Activated CD4-positive, alpha-beta T cell treated with anti-CD3 and anti-CD28 coated beads for 4 hours (primary cell): ENCODE measurements around the gene YJEFN3.

Experiments used
- DNase-seq, 2 donors: peaks; one replicate each; pipeline ENCODE4 v3.0.0-alpha.2; 2020

The YJEFN3 gene

GRCh38 chr19:19524053-19524452, 4.7 kb upstream of the YJEFN3 start:
- DNase-seq, result no peak

GRCh38 chr19:19525611-19526380, 2.9 kb upstream of the YJEFN3 start:
- no peak for DNase-seq

GRCh38 chr19:19526581-19527370, 1.9 kb upstream of the YJEFN3 start:
- no peak for DNase-seq

- no peak for DNase-seq
Observed at GRCh38 chr19:19527371-19527656, 1.4 kb upstream of the YJEFN3 start.

- DNase-seq, result no peak
Observed at GRCh38 chr19:19527674-19528625, 761 bp upstream of the YJEFN3 start.

GRCh38 chr19:19529783-19530422, 1.2 kb downstream of the YJEFN3 start:
- no peak for DNase-seq

- no peak for DNase-seq
Observed at GRCh38 chr19:19530423-19530804, 1.7 kb downstream of the YJEFN3 start.

- no peak for DNase-seq
Observed at GRCh38 chr19:19530889-19531288, 2.2 kb downstream of the YJEFN3 start.

GRCh38 chr19:19531951-19532805, 3.5 kb downstream of the YJEFN3 start:
- DNase-seq, result peak; percentile 83 to 90

- DNase-seq, result no peak
Observed at GRCh38 chr19:19532806-19533701, 4.3 kb downstream of the YJEFN3 start.

- DNase-seq, result no peak
Observed at GRCh38 chr19:19533841-19534240, 5.1 kb downstream of the YJEFN3 start.

- no peak for DNase-seq
Observed at GRCh38 chr19:19534556-19535265, 6.0 kb downstream of the YJEFN3 start.

GRCh38 chr19:19535311-19536191, 6.8 kb downstream of the YJEFN3 start:
- DNase-seq, result no peak

GRCh38 chr19:19537075-19538048, 8.7 kb downstream of the YJEFN3 start:
- DNase-seq, result peak in 1 of 2 donors; percentile 38

- DNase-seq, result peak; percentile 37 to 48
Observed at GRCh38 chr19:19538061-19538784, 9.5 kb downstream of the YJEFN3 start, which contains the start of gene CILP2. Gene CILP2 (plus strand): TSS chr19:19538265. CDS start chr19:19538350, 85 bp downstream.

GRCh38 chr19:19538785-19539166, 10.1 kb downstream of the YJEFN3 start:
- DNase-seq, result no peak

- DNase-seq, result no peak
Observed at GRCh38 chr19:19539698-19540063, 11.0 kb downstream of the YJEFN3 start.
